Panc1 (cell line): ENCODE results near the gene VPS35L. TPM values are rescaled to one million over a fixed set of nuclear protein-coding genes. Genes with fewer than 3 reads are reported as not detected.

Experiments
- ATAC-seq: fragments of 200-7000 bp; cut with Tn5 transposase; 2 replicates; pipeline ENCODE4 v1.9.1; 2020; ENCODE audit warnings: mild to moderate bottlenecking, moderate library complexity
- BruUV-seq: library from RNA; stranded (reverse); fragments of 400-500 nt; replicated peaks from 2 replicates; lab custom pipeline; 2021; lab: Mats Ljungman, UMichigan
- CTCF ChIA-PET: fragments of 300-600 bp; sonication (Branson Sonifier 250); formaldehyde crosslinking; loops from one replicate; lab custom pipeline; 2022; ENCODE audit warnings: antibody characterized with exemption; lab: Charles Lee
- POLR2A ChIA-PET: fragments of 300-600 bp; sonication (Branson Sonifier 250); formaldehyde crosslinking; loops from one replicate; lab custom pipeline; 2022; ENCODE audit warnings: antibody characterized with exemption; lab: Charles Lee
- DNase-seq: peaks from one replicate; pipeline ENCODE4 v3.0.0-alpha.2; 2010; ENCODE audit warnings: low read depth, low spot score
- H3K27ac ChIP-seq: 2 replicates; pipeline ENCODE4 v1.5.1; 2011; ENCODE audit warnings: mild to moderate bottlenecking, low read length, inconsistent platforms
- H3K27me3 ChIP-seq: fragments of 200-500 bp; sonication (Bioruptor generic); 2 replicates; pipeline ENCODE4 v1.6.0; 2014; ENCODE audit warnings: low read length, inconsistent platforms; ENCODE audit not compliant: control insufficient read depth, insufficient read depth
- H3K36me3 ChIP-seq: fragments of 200-500 bp; sonication (Bioruptor generic); 2 replicates; pipeline ENCODE4 v1.5.1; 2014; ENCODE audit warnings: inconsistent platforms, mild to moderate bottlenecking, low read length, moderate library complexity; ENCODE audit not compliant: control insufficient read depth, insufficient read depth
- H3K4me1 ChIP-seq: 2 replicates; pipeline ENCODE4 v1.5.1; 2011; ENCODE audit warnings: inconsistent platforms, mild to moderate bottlenecking, low read length, moderate library complexity; ENCODE audit not compliant: control insufficient read depth, insufficient read depth
- H3K4me3 ChIP-seq, 2 experiments: 2 replicates each; pipeline ENCODE4 v1.5.1; 2011 to 2012; ENCODE audit warnings: low read depth in 2 of 2, low read length in 2 of 2, mild to moderate bottlenecking in 2 of 2, inconsistent platforms in 1 of 2, moderate library complexity in 1 of 2
- H3K9me3 ChIP-seq: fragments of 200-500 bp; sonication (Bioruptor generic); 2 replicates; pipeline ENCODE4 v1.5.1; 2014; ENCODE audit warnings: low read depth, mild to moderate bottlenecking, inconsistent platforms, low read length, moderate library complexity; ENCODE audit not compliant: control insufficient read depth, insufficient read depth
- POLR2AphosphoS5 ChIP-seq: IDR thresholded peaks from 2 replicates; pipeline ENCODE4 v1.6.1; 2012; ENCODE audit warnings: mild to moderate bottlenecking, low read depth, low read length, moderate library complexity
- in situ Hi-C: cut with HindIII; loops from 2 replicates; pipeline ENCODE4 v1.10.0; 2016; ENCODE audit warnings: low sequenced_read_pairs, low pct_unique_long_range_greater_than_20kb
- intact Hi-C: fragments of 100-400 bp; cut with micrococcal nuclease; formaldehyde crosslinking; loops from one replicate; pipeline ENCODE4 v1.10.0; 2022; ENCODE audit not compliant: unreplicated experiment
- total RNA-seq: library from RNA; stranded (reverse); gene quantifications from one replicate; pipeline ENCODE4 v1.2.1, GENCODE V29; 2021; ENCODE audit not compliant: unreplicated experiment

VPS35L gene
- total RNA-seq, 1 experiment from 2014 or later = 124 TPM

GRCh38 chr16:19749571-19750080 is 194.1 kb downstream of the VPS35L start:
- CTCF ChIA-PET = interaction anchor here (0.5 to 0.6 kb wide), 2 partner anchors 86 to 165 kb away, joined by 6 to 7 read pairs; no protein-coding TSS in a partner anchor
- no TSS peak for BruUV-seq
- intact Hi-C loops = no loop called here
- ATAC-seq (no peak), DNase-seq (no peak)
- POLR2A ChIA-PET = no interaction called here
- Histone ChIP-seq H3K4me3 (no peak overlapping the region), H3K9me3 (no peaks in the 10 kb centered on the region), H3K36me3 (no peaks in the 10 kb centered on the region), H3K4me1 (no peaks in the 10 kb centered on the region), H3K27ac (no peak overlapping the region), H3K27me3 (no peaks in the 10 kb centered on the region)
- in situ Hi-C loops = no loop called here
- no peak for TF ChIP-seq POLR2AphosphoS5

Other genes starting within 250 kb of the VPS35L start
- 1.4 TPM for gene TMC5, start 137.8 kb upstream of the VPS35L start, total RNA-seq
- gene GDE1, start 33.6 kb upstream of the VPS35L start, total RNA-seq = 135 TPM
- 31.8 TPM for gene CCP110, start 31.8 kb upstream of the VPS35L start, total RNA-seq
- 70.1 TPM for gene KNOP1, start 162.5 kb downstream of the VPS35L start, total RNA-seq
- 15.5 TPM for gene IQCK, start 162.6 kb downstream of the VPS35L start, total RNA-seq